Gastroesophageal sphincter (tissue), 4 donors: ENCODE measurements around the gene HDGF. TPM values are rescaled to one million over a fixed set of nuclear protein-coding genes. Genes with fewer than 3 reads are reported as not detected.

Experiments
- ATAC-seq: fragments of 150-250 bp; one replicate; pipeline ENCODE4 v1.9.1; 2016; ENCODE audit warnings: mild to moderate bottlenecking, moderate library complexity
- H3K27ac ChIP-seq, 4 donors: fragments of 200-600 bp; sonication (generic) in 3 of 4; 1 replicate in 3 of 4; 2 replicates in 1 of 4; pipeline ENCODE4 v1.5.1; 2016 to 2019
- H3K27me3 ChIP-seq: fragments of 200-600 bp; sonication (generic); one replicate; pipeline ENCODE4 v1.5.1; 2019
- H3K36me3 ChIP-seq, 2 donors: fragments of 200-600 bp; sonication (generic); one replicate each; pipeline ENCODE4 v1.5.1; 2019; ENCODE audit warnings: control low read depth in 1 of 2
- H3K4me1 ChIP-seq, 3 donors: fragments of 200-600 bp; sonication (generic); 1 replicate in 2 of 3; 2 replicates in 1 of 3; pipeline ENCODE4 v1.5.1; 2016 to 2019; ENCODE audit warnings: control low read depth in 2 of 3
- H3K4me3 ChIP-seq, 2 donors: fragments of 200-600 bp; sonication (generic); one replicate each; pipeline ENCODE4 v1.5.1; 2019; ENCODE audit warnings: mild to moderate bottlenecking in 1 of 2, moderate library complexity in 1 of 2
- H3K9me3 ChIP-seq, 3 donors: fragments of 200-600 bp; sonication (generic); one replicate each; pipeline ENCODE4 v1.5.1; 2017 to 2019; ENCODE audit warnings: control low read depth in 2 of 3
- EP300 ChIP-seq: sonication (generic); formaldehyde crosslinking; IDR thresholded peaks from one replicate; pipeline ENCODE4 v1.6.1; 2017; ENCODE audit warnings: antibody characterized with exemption, mild to moderate bottlenecking
- POLR2A ChIP-seq, 2 donors: fragments of 450-650 bp; IDR thresholded peaks; one replicate each; pipeline ENCODE4 v1.6.1; 2017; ENCODE audit warnings: antibody characterized with exemption in 2 of 2, mild to moderate bottlenecking in 2 of 2, moderate library complexity in 1 of 2
- POLR2AphosphoS5 ChIP-seq: sonication (generic); formaldehyde crosslinking; IDR thresholded peaks from one replicate; pipeline ENCODE4 v1.6.1; 2017; ENCODE audit warnings: antibody characterized with exemption
- WGBS, 2 donors: methylation state at CpG; one replicate each; pipeline ENCODE4 v1.1.5; 2018; ENCODE audit warnings: low coverage in 1 of 2; 5-methylcytosine and 5-hydroxymethylcytosine counted together
- total RNA-seq, 4 donors: library from RNA; depleted of rRNA; stranded (reverse); fragments of >200 nt; gene quantifications; one replicate each; pipeline ENCODE4 v1.1.0, GENCODE V29; 2016
- TF ChIP-seq, protein P1 (sequence below), 4 experiments: fragments of 200-600 bp in 2 of 4; fragments of 450-650 bp in 2 of 4; sonication (generic) in 1 of 4; IDR thresholded peaks; one replicate each; pipeline ENCODE4 v1.5.1; 2017 to 2019; ENCODE audit warnings: antibody characterized with exemption in 4 of 4, mild to moderate bottlenecking in 2 of 4, moderate library complexity in 2 of 4

HDGF gene
- total RNA-seq, 4 donors from 2014 or later: 138 to 237 (median 186) TPM

DNA sequence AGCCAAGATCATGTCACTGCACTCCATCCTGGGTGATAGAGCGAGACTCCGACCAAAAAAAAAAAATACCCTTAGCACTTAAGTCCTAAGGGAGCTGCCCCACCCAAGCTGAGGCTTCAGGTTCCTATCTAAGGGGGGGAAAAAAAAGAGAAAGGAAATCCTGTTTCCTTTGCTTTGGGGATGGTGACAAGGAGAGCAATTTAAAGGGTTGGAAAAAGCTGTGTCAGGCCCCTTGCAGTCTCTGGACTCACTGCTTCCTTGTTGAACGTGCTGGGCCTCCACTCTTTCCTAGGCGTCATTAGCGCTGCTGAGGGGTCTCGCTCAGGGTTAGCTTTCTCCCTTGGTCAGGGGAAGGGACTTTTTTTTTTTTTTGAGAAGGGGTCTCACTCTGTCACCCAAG, 34.0 kb upstream of the HDGF start:
- 69 to 82% methylated on average over 2 to 5 of the region's 6 CpGs for WGBS, 2 donors
- ATAC-seq: no peak
- TF ChIP-seq POLR2A (IDR thresholded peaks at IDR 0.05): no peak
- TF ChIP-seq, protein P1, sequence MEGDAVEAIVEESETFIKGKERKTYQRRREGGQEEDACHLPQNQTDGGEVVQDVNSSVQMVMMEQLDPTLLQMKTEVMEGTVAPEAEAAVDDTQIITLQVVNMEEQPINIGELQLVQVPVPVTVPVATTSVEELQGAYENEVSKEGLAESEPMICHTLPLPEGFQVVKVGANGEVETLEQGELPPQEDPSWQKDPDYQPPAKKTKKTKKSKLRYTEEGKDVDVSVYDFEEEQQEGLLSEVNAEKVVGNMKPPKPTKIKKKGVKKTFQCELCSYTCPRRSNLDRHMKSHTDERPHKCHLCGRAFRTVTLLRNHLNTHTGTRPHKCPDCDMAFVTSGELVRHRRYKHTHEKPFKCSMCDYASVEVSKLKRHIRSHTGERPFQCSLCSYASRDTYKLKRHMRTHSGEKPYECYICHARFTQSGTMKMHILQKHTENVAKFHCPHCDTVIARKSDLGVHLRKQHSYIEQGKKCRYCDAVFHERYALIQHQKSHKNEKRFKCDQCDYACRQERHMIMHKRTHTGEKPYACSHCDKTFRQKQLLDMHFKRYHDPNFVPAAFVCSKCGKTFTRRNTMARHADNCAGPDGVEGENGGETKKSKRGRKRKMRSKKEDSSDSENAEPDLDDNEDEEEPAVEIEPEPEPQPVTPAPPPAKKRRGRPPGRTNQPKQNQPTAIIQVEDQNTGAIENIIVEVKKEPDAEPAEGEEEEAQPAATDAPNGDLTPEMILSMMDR (IDR thresholded peaks at IDR 0.05): no peak
- TF ChIP-seq EP300: no peak
- TF ChIP-seq POLR2AphosphoS5: no peak
- no peaks in the 10 kb centered on the region for H3K9me3 ChIP-seq
- H3K36me3 ChIP-seq: peaks cover 0 to 86% of the 10 kb centered on the region in 2 donors
- H3K27ac ChIP-seq: no peak overlapping the region
- no peaks in the 10 kb centered on the region for H3K27me3 ChIP-seq
- H3K4me3 ChIP-seq: no peak overlapping the region
- peaks cover 0 to 14% (median 0%) of the 10 kb centered on the region in 3 donors for H3K4me1 ChIP-seq

GRCh38 chr1:156781585-156782186, 30.2 kb upstream of the HDGF start:
- H3K27me3 ChIP-seq: no peaks in the 10 kb centered on the region
- H3K4me3 ChIP-seq: no peak overlapping the region
- peaks cover 0 to 50% of the 10 kb centered on the region in 2 donors for H3K36me3 ChIP-seq
- no peak overlapping the region for H3K27ac ChIP-seq
- ATAC-seq: peak; percentile 71
- H3K4me1 ChIP-seq: peaks cover 0 to 33% (median 0%) of the 10 kb centered on the region in 3 donors
- TF ChIP-seq, protein P1 (IDR thresholded peaks at IDR 0.05): no peak
- TF ChIP-seq EP300 (no peak), POLR2AphosphoS5 (no peak), POLR2A (IDR thresholded peaks at IDR 0.05) (no peak)
- no peaks in the 10 kb centered on the region for H3K9me3 ChIP-seq

DNA sequence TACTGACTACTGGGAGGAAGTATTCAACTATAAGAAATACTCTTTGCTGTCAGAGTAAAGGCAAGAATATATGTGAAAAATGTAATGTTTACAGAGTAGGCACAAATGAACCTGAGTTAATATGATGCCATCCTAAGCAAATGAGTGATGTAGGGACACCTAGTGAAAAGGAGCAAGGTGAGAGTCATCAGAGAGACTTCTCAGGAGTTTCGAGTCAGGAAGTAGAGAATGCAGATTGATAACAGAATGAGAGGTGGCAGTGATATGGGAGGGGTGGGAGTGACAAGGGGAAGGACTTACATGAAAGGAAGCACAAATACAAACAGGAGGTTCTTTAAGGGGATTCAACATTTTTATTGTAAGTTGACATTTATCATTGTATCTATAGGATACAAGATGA, 26.1 kb upstream of the HDGF start:
- WGBS, 2 donors: 15 to 20% methylated on average over 1 of the region's 1 CpG
- Histone ChIP-seq H3K27me3 (no peaks in the 10 kb centered on the region), H3K27ac (no peak overlapping the region), H3K4me1 (peaks cover 0 to 63% (median 3%) of the 10 kb centered on the region in 3 donors), H3K36me3 (peaks cover 0 to 8% of the 10 kb centered on the region in 2 donors), H3K9me3 (no peaks in the 10 kb centered on the region), H3K4me3 (no peak overlapping the region)
- ATAC-seq: no peak
- no peak for TF ChIP-seq POLR2AphosphoS5
- no peak for TF ChIP-seq EP300

DNA sequence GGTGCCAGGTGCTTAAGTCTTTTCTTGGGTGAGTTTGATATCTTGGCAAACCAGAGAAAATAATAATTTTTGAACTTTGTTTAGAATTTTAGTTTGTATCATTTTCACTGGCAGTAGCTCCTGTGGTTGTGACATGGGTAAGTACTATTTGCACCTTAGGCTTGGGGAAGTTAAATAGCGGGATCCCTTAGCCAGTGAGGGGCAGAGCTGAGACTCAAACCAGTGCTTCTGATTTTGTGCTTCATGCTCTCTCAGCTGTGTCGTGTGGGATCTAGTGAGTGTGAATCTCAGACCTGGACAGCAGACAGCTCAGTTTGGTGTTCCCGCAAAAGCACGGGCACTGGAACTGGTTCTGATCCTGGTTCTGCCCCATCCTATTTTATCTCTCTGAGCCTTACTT, 25.5 kb upstream of the HDGF start:
- Histone ChIP-seq H3K4me3 (no peak overlapping the region), H3K9me3 (no peaks in the 10 kb centered on the region), H3K36me3 (peaks cover 0 to 6% of the 10 kb centered on the region in 2 donors), H3K27ac (no peak overlapping the region), H3K27me3 (no peaks in the 10 kb centered on the region), H3K4me1 (peaks cover 0 to 65% (median 5%) of the 10 kb centered on the region in 3 donors)
- WGBS, 2 donors: 38 to 55% methylated on average over 3 to 4 of the region's 4 CpGs
- no peak for ATAC-seq
- TF ChIP-seq, protein P1 (IDR thresholded peaks at IDR 0.05): no peak
- no peak for TF ChIP-seq EP300
- TF ChIP-seq POLR2A (IDR thresholded peaks at IDR 0.05): no peak
- TF ChIP-seq POLR2AphosphoS5: no peak

DNA sequence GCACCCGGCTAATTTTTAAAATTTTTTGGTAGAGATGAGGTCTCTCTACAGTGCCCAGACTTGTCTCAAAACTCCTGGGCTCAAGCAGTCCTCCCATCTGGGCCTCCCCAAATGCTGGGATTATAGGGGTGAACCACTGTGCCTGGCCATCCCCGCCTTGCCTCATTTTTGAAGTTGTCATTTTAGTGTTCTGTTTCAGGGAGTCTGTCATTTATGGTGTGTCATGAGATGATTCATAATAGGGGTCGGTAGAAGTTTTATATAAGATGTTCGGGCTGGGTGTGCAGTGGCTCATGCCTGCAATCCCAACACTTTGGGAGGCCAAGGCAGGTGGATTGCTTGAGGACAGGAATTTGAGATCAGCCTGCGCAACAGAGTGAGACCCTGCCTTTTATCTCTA, 24.3 kb upstream of the HDGF start:
- 85 to 100% methylated on average over 2 to 5 of the region's 5 CpGs for WGBS, 2 donors
- H3K9me3 ChIP-seq: no peaks in the 10 kb centered on the region
- peaks cover 0 to 67% (median 14%) of the 10 kb centered on the region in 3 donors for H3K4me1 ChIP-seq
- H3K36me3 ChIP-seq: peaks cover 0 to 13% of the 10 kb centered on the region in 2 donors
- ATAC-seq: no peak
- no peak overlapping the region for H3K27ac ChIP-seq
- no peak overlapping the region for H3K4me3 ChIP-seq
- no peaks in the 10 kb centered on the region for H3K27me3 ChIP-seq
- no peak for TF ChIP-seq POLR2AphosphoS5
- TF ChIP-seq EP300: no peak
- TF ChIP-seq POLR2A (IDR thresholded peaks at IDR 0.05): no peak
- TF ChIP-seq, protein P1 (IDR thresholded peaks at IDR 0.05): no peak
